GM21737 (cell line): ENCODE data around the gene CGRRF1.

Experiments used
- ATAC-seq: cut with Tn5 transposase; IDR thresholded peaks from one replicate; pipeline ENCODE4 v1.9.1; 2021; ENCODE audit warnings: mild to moderate bottlenecking, moderate library complexity; ENCODE audit not compliant: unreplicated experiment

CGRRF1 gene

GRCh38 chr14:54489318-54489683, 20.4 kb upstream of the CGRRF1 start:
- peak; percentile 6 for ATAC-seq

- no peak for ATAC-seq
Measured at GRCh38 chr14:54489731-54490444, 19.8 kb upstream of the CGRRF1 start.

- no peak for ATAC-seq
Measured at GRCh38 chr14:54490445-54491175, 19.1 kb upstream of the CGRRF1 start.

DNA sequence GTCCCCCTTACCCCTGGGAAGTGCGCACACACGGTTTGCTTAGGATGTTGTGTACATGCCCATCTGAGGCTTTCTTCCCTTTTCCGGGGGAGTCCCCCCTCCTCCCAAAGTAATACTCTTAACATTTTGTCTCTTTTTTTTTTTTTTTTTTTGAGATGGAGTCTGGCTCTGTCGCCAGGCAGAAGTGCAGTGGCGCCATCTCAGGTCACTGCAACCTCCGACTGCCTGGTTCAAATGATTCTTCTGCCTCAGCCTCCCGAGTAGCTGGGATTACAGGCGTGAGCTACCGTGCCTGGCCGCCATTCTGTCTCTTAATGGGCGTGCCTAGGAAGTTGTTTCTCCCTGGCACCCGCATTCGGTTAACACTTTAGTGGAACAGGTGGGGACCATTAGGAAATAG, 16.4 kb upstream of the CGRRF1 start:
- ATAC-seq, result no peak

- no peak for ATAC-seq
Measured at GRCh38 chr14:54497224-54497623, 12.5 kb upstream of the CGRRF1 start.

DNA sequence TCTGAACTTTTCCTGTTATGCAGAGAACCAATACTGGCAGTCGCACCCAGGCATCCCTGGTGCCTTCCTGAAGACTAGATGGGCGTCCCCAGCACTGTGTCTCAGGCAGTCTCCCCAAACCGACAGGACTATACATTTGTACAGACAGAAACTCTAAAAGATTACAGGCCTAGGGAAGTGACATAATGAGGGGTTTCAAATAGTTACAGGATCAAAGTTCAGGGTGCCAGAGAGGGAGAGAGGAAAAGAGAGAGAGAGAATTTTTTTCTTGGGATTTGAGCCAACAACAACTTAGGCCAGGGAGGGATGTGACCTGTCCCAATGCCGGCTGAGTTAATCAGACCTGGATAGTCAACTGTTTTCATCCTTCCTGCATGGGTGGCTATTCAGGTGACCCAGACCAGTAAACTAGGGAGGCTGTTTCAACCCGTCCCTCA, 11.6 kb upstream of the CGRRF1 start:
- ATAC-seq, result no peak

- ATAC-seq, result no peak
Measured at GRCh38 chr14:54498579-54498978, 11.1 kb upstream of the CGRRF1 start.

DNA sequence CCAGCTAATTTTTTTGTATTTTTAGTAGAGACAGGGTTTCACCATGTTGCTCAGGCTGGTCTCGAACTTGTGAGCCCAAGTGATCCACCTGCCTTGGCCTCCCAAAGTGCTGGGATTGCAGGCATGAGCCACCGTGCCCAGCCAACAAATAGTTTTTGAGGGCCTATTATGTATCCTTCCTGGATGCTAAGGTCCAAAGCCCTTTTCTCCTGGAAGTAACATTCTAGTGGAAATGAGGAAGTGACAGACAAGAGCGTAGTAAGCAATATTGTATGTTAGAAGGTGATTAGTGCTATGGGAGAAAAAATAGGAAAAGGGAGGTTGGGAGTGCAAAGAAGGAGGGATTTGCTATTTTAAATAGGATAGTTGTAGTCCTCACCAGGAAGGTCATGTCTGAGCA, 9.0 kb upstream of the CGRRF1 start:
- ATAC-seq, result no peak

DNA sequence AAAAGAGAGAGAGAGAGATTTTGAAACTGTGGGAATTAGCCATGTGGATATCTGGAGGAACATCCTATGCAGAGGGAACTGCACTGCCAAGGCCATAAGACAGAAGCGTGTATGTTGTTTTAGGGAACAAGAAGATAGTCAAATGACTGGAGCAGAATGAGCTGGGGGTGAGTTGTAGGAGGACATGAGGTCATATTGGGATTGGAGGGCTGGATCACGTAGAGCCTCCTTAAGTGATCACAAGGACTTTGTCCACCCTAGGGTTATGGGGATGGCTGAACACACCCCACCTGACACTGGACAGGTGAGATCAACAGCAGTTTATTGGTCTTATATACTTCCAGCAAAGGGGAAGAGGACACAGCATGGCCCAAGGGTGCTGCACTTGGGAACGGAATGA, 8.2 kb upstream of the CGRRF1 start:
- ATAC-seq, result no peak

- no peak for ATAC-seq
Measured at GRCh38 chr14:54502602-54503001, 7.1 kb upstream of the CGRRF1 start.

- no peak for ATAC-seq
Measured at GRCh38 chr14:54503486-54503885, 6.2 kb upstream of the CGRRF1 start.

GRCh38 chr14:54512393-54512792, 2.7 kb downstream of the CGRRF1 start:
- ATAC-seq, result no peak

DNA sequence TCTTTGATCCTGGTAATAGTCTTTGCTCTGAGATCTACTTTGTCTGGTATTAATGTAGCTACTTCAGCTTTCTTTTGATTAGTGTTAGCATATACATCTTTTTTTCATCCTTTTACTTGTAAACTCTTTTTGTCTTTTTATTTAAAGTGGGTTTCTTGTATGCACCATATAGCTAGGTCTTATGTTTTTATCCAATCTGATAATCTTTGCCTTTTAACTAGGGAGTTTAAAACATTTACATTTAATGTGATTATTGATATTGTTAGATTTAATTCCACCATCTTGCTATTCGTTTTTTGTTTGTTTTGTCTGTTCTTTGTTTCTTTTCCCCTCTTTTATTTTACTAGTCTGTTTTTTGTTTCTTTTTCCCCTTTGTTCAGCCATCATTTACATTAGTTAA, 6.0 kb downstream of the CGRRF1 start:
- no peak for ATAC-seq

- ATAC-seq, result no peak
Measured at GRCh38 chr14:54516709-54517108, 7.0 kb downstream of the CGRRF1 start.

GRCh38 chr14:54524410-54524809, 14.7 kb downstream of the CGRRF1 start:
- ATAC-seq, result no peak

DNA sequence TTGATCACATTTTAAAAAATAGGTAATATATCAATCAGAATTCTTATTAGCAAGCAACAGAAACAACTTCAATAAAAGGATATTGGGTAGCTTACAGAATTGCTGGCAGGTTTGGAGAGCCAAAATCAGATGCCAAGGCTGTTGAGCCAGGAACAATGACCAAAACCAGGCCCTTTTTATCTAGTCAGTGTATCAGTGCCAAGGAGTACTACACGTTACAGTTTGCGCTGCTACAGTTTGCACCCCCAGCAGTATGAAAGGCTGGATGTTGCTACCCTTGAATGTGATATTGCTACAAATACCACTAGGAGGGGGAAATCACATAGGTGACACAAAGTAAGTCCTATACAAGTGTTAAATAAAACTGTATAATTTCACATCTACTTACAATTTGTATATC, 19.3 kb downstream of the CGRRF1 start:
- no peak for ATAC-seq

DNA sequence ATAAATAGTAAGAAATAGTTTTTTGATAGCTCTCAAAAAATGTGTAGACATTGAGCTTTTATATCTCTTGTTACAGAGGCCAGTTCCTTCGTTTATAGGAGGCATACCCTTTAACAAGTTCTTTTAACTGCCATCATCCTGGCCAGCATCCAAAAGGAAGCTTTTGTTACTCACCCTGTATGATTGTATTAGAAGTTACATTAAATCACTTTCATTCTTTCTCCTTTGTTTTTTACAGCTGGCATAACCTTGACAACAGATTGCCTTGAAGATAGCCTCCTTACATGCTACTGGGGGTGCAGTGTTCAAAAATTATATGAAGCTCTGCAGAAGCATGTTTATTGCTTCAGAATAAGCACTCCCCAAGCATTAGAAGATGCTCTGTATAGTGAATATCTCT, 20.1 kb downstream of the CGRRF1 start:
- ATAC-seq, result no peak

DNA sequence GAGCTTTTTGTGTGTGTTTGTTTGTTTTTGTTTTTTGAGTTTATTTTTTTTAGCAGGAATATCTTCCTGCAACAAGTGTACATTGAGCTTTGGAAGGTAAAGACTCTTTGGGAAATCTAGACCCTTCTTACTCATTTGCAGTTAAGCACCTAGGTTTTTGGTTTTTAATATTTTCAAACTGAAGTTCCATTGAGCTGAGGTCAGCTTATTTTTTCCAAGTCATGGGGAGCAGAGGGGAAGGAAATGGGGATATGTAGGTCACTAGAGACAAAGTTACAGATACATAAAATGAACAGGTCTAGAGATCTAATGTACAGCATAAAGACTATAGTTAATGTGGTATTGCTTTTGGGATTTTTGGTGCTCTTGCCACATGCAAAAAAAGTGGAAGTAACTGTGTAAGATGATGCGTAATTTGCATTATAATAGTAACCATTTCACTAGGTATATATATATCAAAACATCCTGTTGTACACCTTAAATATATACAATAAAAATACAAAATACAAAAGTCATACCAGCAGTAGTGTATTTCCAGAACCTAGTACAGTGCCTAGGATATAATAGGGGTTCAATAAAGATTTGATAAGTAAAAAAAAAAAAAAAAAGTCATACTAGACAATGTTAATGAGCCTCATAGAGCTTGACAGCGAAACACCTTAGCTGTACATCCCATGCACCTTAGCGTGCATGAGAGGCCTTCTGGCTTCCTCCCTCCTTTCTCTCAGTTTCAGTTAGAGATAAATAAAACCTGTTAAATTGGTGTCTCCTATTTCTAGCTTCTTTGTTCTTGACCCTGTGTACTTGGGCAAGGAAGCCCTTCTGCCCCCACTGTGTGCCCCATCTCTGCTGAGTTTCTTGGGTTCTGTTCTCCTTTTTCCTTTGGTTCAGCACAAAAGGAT, 22.7 kb downstream of the CGRRF1 start:
- no peak for ATAC-seq

DNA sequence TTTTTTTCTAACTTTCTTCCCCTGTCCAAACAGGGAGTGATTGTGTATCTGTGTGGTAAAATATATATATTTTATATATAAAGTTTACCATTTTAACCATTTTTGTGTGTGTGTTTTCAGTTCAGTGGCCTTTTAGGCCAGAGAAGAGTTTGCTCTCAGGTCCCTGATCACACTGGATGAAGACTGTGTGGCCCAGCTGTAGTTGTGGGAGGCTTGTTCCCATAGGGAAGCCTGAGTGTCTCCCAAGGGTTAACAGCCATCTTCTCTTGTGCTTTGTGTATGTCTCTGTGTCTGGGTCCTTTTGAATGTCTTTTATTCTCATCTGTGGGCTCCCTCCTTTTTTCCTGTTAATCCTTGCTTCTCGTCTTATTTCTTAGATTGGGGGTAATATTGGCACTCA, 23.4 kb downstream of the CGRRF1 start:
- ATAC-seq, result no peak

- ATAC-seq, result no peak
Measured at GRCh38 chr14:54535126-54535525, 25.4 kb downstream of the CGRRF1 start.

GRCh38 chr14:54535646-54536045, 25.9 kb downstream of the CGRRF1 start:
- ATAC-seq, result no peak

GRCh38 chr14:54537651-54538050, 27.9 kb downstream of the CGRRF1 start:
- ATAC-seq, result no peak
